AG04450 (cell line): ENCODE data around the gene CMTM7. TPM values are rescaled to one million over a fixed set of nuclear protein-coding genes. Genes with fewer than 3 reads are reported as not detected.

Experiments used
- CTCF ChIA-PET: fragments of 300-600, 350-600 bp; formaldehyde crosslinking; extraction: SDS; loops from one replicate; lab custom pipeline; 2022; ENCODE audit warnings: antibody characterized with exemption, inconsistent platforms; lab: Charles Lee
- POLR2A ChIA-PET: fragments of 350-600 bp; formaldehyde crosslinking; extraction: SDS; loops from one replicate; lab custom pipeline; 2021; ENCODE audit warnings: antibody characterized with exemption, inconsistent platforms; lab: Yijun Ruan, JAX
- DNase-seq: peaks from one replicate; pipeline ENCODE4 v3.0.0-alpha.2; 2011; ENCODE audit warnings: low read depth, low spot score
- H3K27ac ChIP-seq: one replicate; pipeline ENCODE4 v1.5.1; 2012; ENCODE audit warnings: low read depth, low read length, control low read depth
- H3K27me3 ChIP-seq: one replicate; pipeline ENCODE4 v1.6.0; 2012; ENCODE audit warnings: low read length; ENCODE audit not compliant: control insufficient read depth, insufficient read depth
- H3K4me3 ChIP-seq: 2 replicates; pipeline ENCODE4 v1.5.1; 2011; ENCODE audit warnings: mild to moderate bottlenecking, low read depth, low read length, control low read depth
- H3K9me3 ChIP-seq: 2 replicates; pipeline ENCODE4 v1.5.1; 2012; ENCODE audit warnings: low read length; ENCODE audit not compliant: control insufficient read depth, insufficient read depth
- polyA plus RNA-seq: library from polyadenylated mRNA; depleted of rRNA; stranded (reverse); fragments of >200 nt; gene quantifications from 2 replicates; pipeline ENCODE4 v1.2.3, GENCODE V29; 2011
- TF ChIP-seq, protein P1 (sequence below): IDR thresholded peaks from 2 replicates; pipeline ENCODE4 v1.5.1; 2011; ENCODE audit warnings: low read depth, low read length, control low read depth, inconsistent platforms

Gene CMTM7
- polyA plus RNA-seq, 1 experiment = 17.3 TPM

DNA sequence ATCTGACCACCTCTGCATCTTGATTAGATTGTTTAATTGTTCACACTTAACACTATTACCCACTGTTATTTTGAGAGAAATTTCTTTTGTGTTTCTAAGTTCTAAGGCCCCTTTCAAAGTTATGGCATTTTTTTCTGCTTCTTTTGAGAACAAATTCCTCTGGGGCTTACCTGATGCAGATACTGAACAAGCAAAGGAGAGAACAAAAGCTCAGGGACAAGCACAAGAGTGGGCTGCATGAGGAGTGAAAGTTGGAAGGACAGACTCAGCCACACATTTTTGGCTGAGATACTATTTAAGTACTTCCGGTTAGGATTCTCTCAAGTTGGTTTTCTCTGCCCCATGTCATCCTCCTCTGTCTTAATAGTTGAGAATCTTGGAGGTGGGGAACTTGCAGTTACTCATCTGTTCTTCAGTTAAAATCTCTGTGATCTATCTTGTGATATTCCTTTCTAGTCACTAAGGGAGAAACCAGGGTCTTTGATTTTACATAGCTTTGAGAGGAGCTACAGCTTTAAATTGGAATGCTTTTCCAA is 56.3 kb downstream of the CMTM7 start:
- no peak for DNase-seq
- Histone ChIP-seq H3K9me3 (no peaks in the 10 kb centered on the region), H3K27ac (no peak overlapping the region), H3K4me3 (no peak overlapping the region), H3K27me3 (no peaks in the 10 kb centered on the region)
- ChIA-PET POLR2A (no interaction called here), CTCF (interaction anchor here (1.3 kb wide), 1 partner anchor 20 kb away, joined by 5 read pairs; no protein-coding TSS in a partner anchor)
- TF ChIP-seq, protein P1, sequence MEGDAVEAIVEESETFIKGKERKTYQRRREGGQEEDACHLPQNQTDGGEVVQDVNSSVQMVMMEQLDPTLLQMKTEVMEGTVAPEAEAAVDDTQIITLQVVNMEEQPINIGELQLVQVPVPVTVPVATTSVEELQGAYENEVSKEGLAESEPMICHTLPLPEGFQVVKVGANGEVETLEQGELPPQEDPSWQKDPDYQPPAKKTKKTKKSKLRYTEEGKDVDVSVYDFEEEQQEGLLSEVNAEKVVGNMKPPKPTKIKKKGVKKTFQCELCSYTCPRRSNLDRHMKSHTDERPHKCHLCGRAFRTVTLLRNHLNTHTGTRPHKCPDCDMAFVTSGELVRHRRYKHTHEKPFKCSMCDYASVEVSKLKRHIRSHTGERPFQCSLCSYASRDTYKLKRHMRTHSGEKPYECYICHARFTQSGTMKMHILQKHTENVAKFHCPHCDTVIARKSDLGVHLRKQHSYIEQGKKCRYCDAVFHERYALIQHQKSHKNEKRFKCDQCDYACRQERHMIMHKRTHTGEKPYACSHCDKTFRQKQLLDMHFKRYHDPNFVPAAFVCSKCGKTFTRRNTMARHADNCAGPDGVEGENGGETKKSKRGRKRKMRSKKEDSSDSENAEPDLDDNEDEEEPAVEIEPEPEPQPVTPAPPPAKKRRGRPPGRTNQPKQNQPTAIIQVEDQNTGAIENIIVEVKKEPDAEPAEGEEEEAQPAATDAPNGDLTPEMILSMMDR = no peak

DNA sequence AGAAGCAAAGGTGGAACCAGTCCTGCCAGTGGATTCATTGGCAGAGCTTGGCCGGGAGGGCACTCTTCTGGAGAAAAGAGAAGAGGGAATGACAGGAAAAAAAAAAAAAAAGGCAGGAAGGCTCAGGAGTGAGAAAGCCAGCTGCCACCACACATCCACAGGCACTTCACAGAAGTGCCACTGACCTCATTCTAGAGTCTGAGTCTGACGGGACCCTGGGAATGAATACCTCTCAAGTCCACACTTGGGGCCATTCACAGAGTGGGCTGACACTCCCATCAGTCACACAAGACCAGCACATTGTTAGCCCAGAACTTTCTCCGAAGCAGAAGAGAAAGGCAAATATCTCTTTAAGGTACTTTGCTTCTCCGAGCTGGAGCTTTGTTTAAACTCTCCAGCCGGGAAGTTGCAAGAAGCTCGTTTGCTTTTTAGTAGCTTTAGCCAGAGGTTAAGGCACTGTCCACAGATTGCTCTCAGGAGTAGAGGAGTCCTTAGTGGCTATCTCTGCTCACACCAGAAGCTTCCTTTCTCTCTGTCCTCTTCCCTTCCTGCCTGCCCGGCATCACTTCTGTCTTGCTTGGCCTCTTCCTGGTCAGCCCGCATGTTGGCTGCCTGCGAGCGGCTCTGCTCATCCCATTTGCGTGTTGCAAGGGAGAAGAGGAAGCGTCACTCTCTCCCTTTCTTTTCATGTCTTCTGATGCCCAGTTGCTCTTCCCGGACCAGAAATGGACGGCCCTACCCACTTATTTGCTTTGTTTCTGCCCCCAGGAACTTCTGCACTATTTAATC is 57.2 kb downstream of the CMTM7 start:
- TF ChIP-seq, protein P1 = no peak
- no peak for DNase-seq
- ChIA-PET CTCF (interaction anchor here (1.0 to 2.9 kb wide), 3 partner anchors 19 to 74 kb away, joined by 4 to 13 read pairs (median 5); no protein-coding TSS in a partner anchor), POLR2A (no interaction called here)
- Histone ChIP-seq H3K9me3 (no peaks in the 10 kb centered on the region), H3K4me3 (no peak overlapping the region), H3K27me3 (no peaks in the 10 kb centered on the region), H3K27ac (no peak overlapping the region)

DNA sequence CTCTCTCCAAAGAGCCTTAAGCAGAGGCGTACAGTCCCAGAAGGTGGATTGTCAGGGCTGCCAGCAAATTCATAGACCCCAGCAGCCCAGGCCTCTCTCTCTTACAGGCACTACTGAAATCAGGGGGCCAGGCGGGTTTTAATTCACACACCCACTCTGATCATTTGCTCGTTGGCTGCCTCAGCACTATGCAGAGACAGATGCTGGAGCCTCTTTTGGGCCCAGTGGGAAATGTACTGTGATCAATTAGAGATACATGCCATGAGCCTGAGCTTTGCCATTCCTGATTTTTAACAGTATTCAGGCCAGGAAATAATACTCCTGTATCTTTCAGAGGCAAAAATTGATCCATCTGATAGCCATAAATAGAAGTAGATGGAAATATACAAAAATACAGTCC is 58.0 kb downstream of the CMTM7 start:
- Histone ChIP-seq H3K4me3 (no peak overlapping the region), H3K9me3 (no peaks in the 10 kb centered on the region), H3K27ac (no peak overlapping the region), H3K27me3 (no peaks in the 10 kb centered on the region)
- no peak for DNase-seq
- TF ChIP-seq, protein P1 = no peak
- CTCF ChIA-PET = interaction anchor here (1.0 to 2.9 kb wide), 2 partner anchors 18 to 75 kb away, joined by 4 to 13 read pairs; no protein-coding TSS in a partner anchor
- POLR2A ChIA-PET = no interaction called here

DNA sequence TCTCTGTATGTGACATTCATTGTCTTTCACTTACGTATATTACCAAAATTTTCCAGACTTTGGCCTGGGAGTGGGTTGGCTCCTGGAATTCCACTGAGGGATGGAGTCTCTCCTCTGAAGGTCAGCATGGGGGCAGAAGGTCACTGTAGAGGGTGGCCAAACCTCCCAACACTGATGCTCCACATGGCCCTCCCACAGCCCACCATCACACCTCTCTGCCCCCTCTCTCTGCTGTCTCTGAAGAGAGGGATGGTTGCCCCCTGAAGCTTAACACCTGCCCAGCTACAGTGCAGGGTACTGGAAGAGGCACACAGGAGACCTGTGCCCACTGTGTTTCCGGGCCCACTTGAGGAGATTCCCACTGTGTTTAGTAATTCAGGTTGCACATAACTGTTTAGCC is 58.8 kb downstream of the CMTM7 start:
- H3K27me3 ChIP-seq = no peaks in the 10 kb centered on the region
- H3K27ac ChIP-seq = no peak overlapping the region
- no peaks in the 10 kb centered on the region; the same call in 1 of the 2 replicates for H3K9me3 ChIP-seq
- POLR2A ChIA-PET = interaction anchor here (0.6 kb wide), 1 partner anchor 153 kb away, joined by 3 read pairs; no protein-coding TSS in a partner anchor
- CTCF ChIA-PET = interaction anchor here (2.9 kb wide), 1 partner anchor 18 kb away, joined by 13 read pairs; no protein-coding TSS in a partner anchor
- no peak for DNase-seq
- TF ChIP-seq, protein P1 = no peak
- no peak overlapping the region for H3K4me3 ChIP-seq
